Dendritic cell treated with granulocyte-macrophage colony-stimulating factor and Interleukin-4, amounts not matched to agents 40 ng/mL and 50 ng/mL, for 4 days (primary cell): ENCODE data around the gene SHB.
"Not testable (repeated sequence)": the region's sequence is repeated elsewhere in the genome, so short reads cannot be mapped to it uniquely, and the experiment has no call there.

ENCODE experiments used
- H3K27ac Mint-ChIP-seq: one replicate; pipeline ENCODE4 v1.8.0; 2022; ENCODE audit warnings: mild to moderate bottlenecking, mixed read lengths
- H3K27me3 Mint-ChIP-seq: one replicate; pipeline ENCODE4 v1.8.0; 2022; ENCODE audit warnings: mild to moderate bottlenecking, mixed read lengths
- H3K36me3 Mint-ChIP-seq: one replicate; pipeline ENCODE4 v1.8.0; 2022; ENCODE audit warnings: low read depth, mixed read lengths
- H3K4me1 Mint-ChIP-seq: one replicate; pipeline ENCODE4 v1.8.0; 2022; ENCODE audit warnings: low read depth, mixed read lengths
- H3K4me3 Mint-ChIP-seq: one replicate; pipeline ENCODE4 v1.8.0; 2022; ENCODE audit warnings: mild to moderate bottlenecking, moderate library complexity, mixed read lengths
- H3K9me3 Mint-ChIP-seq: one replicate; pipeline ENCODE4 v1.8.0; 2022; ENCODE audit warnings: mixed read lengths
- intact Hi-C: fragments of 100-400 bp; cut with micrococcal nuclease; formaldehyde crosslinking; loops from one replicate; pipeline ENCODE4 v1.15.0; 2022

Gene SHB

GRCh38 chr9:37889536-37889935, 179.5 kb downstream of the SHB start:
- Mint-ChIP-seq H3K4me1 (peaks cover 11% of the 10 kb centered on the region), H3K9me3 (no peaks in the 10 kb centered on the region), H3K4me3 (no peak overlapping the region), H3K36me3 (peaks cover 73% of the 10 kb centered on the region), H3K27ac (no peak overlapping the region), H3K27me3 (no peaks in the 10 kb centered on the region)
- intact Hi-C loops: no loop called here

GRCh38 chr9:37887977-37888583, 180.9 kb downstream of the SHB start:
- H3K27me3 Mint-ChIP-seq, H3K9me3 Mint-ChIP-seq, H3K27ac Mint-ChIP-seq, H3K4me3 Mint-ChIP-seq, intact Hi-C loops: not testable (repeated sequence)
- H3K4me1 Mint-ChIP-seq: peaks cover 11% of the 10 kb centered on the region
- peaks cover 58% of the 10 kb centered on the region for H3K36me3 Mint-ChIP-seq

GRCh38 chr9:37880916-37881479, 188.0 kb downstream of the SHB start:
- H3K27me3 Mint-ChIP-seq: no peaks in the 10 kb centered on the region
- intact Hi-C loops: no loop called here
- H3K27ac Mint-ChIP-seq: no peak overlapping the region
- H3K4me3 Mint-ChIP-seq: no peak overlapping the region
- peaks cover 40% of the 10 kb centered on the region for H3K36me3 Mint-ChIP-seq
- no peaks in the 10 kb centered on the region for H3K9me3 Mint-ChIP-seq
- H3K4me1 Mint-ChIP-seq: no peaks in the 10 kb centered on the region

GRCh38 chr9:37876376-37876775, 192.7 kb downstream of the SHB start:
- Mint-ChIP-seq H3K27me3 (no peaks in the 10 kb centered on the region), H3K36me3 (peaks cover 31% of the 10 kb centered on the region), H3K4me1 (no peaks in the 10 kb centered on the region), H3K27ac (no peak overlapping the region), H3K4me3 (no peak overlapping the region), H3K9me3 (no peaks in the 10 kb centered on the region)
- intact Hi-C loops: no loop called here

- H3K36me3 Mint-ChIP-seq: peaks cover 16% of the 10 kb centered on the region
- no peaks in the 10 kb centered on the region for H3K9me3 Mint-ChIP-seq
- no peak overlapping the region for H3K27ac Mint-ChIP-seq
- intact Hi-C loops: no loop called here
- H3K4me1 Mint-ChIP-seq: no peaks in the 10 kb centered on the region
- no peak overlapping the region for H3K4me3 Mint-ChIP-seq
- no peaks in the 10 kb centered on the region for H3K27me3 Mint-ChIP-seq
Observed at GRCh38 chr9:37873955-37874354, 195.1 kb downstream of the SHB start.

- H3K4me3 Mint-ChIP-seq: no peak overlapping the region
- H3K27me3 Mint-ChIP-seq: no peaks in the 10 kb centered on the region
- H3K9me3 Mint-ChIP-seq: no peaks in the 10 kb centered on the region
- H3K27ac Mint-ChIP-seq: no peak overlapping the region
- intact Hi-C loops: no loop called here
- no peaks in the 10 kb centered on the region for H3K4me1 Mint-ChIP-seq
- no peaks in the 10 kb centered on the region for H3K36me3 Mint-ChIP-seq
Observed at GRCh38 chr9:37870799-37871176, 198.2 kb downstream of the SHB start.

- intact Hi-C loops: no loop called here
- Mint-ChIP-seq H3K4me3 (no peak overlapping the region), H3K27ac (no peak overlapping the region)
Observed at GRCh38 chr9:37870081-37870798, 198.8 kb downstream of the SHB start.

More at GRCh38 chr9:37870081-37870798, 198.8 kb downstream of the SHB start:
- H3K4me1 Mint-ChIP-seq: no peaks in the 10 kb centered on the region
- H3K9me3 Mint-ChIP-seq: no peaks in the 10 kb centered on the region
- no peaks in the 10 kb centered on the region for H3K27me3 Mint-ChIP-seq
- no peaks in the 10 kb centered on the region for H3K36me3 Mint-ChIP-seq
